ENCODE measurements around the gene STXBP1.

DNA sequence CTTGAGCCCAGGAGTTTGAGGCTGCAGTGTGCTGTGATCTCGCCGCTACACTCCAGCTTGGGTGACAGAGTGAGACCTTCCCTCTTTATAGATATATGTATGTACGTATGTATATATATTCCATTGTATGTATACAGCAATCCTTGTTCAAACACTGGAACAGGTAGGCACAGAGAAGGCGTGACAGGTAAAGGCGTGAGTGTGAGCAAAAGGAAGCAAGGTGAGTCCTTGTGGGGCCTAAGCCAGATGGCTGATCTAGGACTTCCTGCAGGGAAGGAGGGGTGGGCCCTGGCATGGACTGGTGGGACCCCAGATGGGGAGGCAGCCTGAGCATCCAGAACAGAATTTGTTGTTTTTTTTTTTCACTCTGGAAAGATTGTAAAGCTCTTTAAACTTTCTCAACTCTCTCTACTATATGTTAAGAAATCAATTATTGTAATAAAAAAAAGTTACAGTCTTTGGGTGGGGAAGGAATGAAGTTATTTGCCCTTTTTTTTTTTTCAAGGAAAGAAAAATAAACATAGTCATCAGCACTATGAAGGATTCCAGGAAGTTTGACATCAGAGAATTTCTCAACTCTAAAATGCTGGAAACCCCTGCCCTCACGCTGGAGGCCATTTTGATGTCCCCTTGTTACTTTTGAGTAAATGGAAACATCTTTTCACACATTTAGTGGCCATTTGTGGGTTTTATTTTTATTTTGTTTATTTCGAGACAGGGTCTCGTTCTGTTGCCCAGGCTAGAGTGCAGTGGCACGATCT is 38.9 kb upstream of the STXBP1 start:
- TF ChIP-seq, protein P1, sequence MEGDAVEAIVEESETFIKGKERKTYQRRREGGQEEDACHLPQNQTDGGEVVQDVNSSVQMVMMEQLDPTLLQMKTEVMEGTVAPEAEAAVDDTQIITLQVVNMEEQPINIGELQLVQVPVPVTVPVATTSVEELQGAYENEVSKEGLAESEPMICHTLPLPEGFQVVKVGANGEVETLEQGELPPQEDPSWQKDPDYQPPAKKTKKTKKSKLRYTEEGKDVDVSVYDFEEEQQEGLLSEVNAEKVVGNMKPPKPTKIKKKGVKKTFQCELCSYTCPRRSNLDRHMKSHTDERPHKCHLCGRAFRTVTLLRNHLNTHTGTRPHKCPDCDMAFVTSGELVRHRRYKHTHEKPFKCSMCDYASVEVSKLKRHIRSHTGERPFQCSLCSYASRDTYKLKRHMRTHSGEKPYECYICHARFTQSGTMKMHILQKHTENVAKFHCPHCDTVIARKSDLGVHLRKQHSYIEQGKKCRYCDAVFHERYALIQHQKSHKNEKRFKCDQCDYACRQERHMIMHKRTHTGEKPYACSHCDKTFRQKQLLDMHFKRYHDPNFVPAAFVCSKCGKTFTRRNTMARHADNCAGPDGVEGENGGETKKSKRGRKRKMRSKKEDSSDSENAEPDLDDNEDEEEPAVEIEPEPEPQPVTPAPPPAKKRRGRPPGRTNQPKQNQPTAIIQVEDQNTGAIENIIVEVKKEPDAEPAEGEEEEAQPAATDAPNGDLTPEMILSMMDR (IDR thresholded peaks at IDR 0.05) = no peak
- no peak for TF ChIP-seq POLR2A (IDR thresholded peaks at IDR 0.05)
- TF ChIP-seq EP300 (IDR thresholded peaks at IDR 0.05) = peak; percentile 66 to 72

Measured in tibial nerve (tissue), 4 donors.